ENCODE measurements around the gene MORN5.

Gene MORN5

GRCh38 chr9:122193651-122194050, 33.9 kb downstream of the MORN5 start:
- Histone ChIP-seq H3K4me1 (ENCODE audit: control insufficient read depth in 1 of 2, insufficient read depth in 2 of 2, low read length in 2 of 2) (no peaks in the 10 kb centered on the region), H3K27me3 (ENCODE audit: low read depth, low read length) (no peaks in the 10 kb centered on the region), H3K27ac (ENCODE audit: low read length) (no peak overlapping the region), H3K36me3 (ENCODE audit: control insufficient read depth in 1 of 2, insufficient read depth in 2 of 2, low read length in 2 of 2) (no peaks in the 10 kb centered on the region), H3K9me3 (ENCODE audit: control insufficient read depth in 1 of 2, low read length in 2 of 2) (no peaks in the 10 kb centered on the region), H3K4me3 (ENCODE audit: low read depth in 1 of 2, low read length in 2 of 2) (no peak overlapping the region)

DNA sequence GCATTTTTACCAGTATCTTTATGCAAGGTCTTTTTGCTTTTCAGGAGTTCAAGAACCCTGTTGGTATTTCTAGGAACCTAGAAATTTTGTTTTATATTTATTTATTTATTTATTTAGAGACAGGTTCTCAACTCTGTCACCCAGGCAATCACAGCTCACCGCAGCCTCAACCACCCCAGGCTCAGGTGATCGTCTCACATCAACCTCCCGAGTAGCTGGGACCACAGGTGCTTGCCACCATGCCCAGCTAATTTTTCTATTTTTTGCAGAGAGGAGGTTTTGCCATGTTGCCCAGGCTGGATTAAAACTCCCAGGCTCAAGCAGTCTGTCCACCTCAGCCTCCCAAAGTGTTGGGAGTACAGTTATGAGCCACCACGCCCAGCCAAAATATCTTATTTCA, 36.2 kb downstream of the MORN5 start:
- Histone ChIP-seq H3K27ac (ENCODE audit: low read length) (no peak overlapping the region), H3K4me1 (ENCODE audit: control insufficient read depth in 1 of 2, insufficient read depth in 2 of 2, low read length in 2 of 2) (no peaks in the 10 kb centered on the region), H3K36me3 (ENCODE audit: control insufficient read depth in 1 of 2, insufficient read depth in 2 of 2, low read length in 2 of 2) (peaks cover 0 to 4% of the 10 kb centered on the region in 2 donors), H3K27me3 (ENCODE audit: low read depth, low read length) (no peaks in the 10 kb centered on the region), H3K4me3 (ENCODE audit: low read depth in 1 of 2, low read length in 2 of 2) (no peak overlapping the region), H3K9me3 (ENCODE audit: control insufficient read depth in 1 of 2, low read length in 2 of 2) (no peaks in the 10 kb centered on the region)

DNA sequence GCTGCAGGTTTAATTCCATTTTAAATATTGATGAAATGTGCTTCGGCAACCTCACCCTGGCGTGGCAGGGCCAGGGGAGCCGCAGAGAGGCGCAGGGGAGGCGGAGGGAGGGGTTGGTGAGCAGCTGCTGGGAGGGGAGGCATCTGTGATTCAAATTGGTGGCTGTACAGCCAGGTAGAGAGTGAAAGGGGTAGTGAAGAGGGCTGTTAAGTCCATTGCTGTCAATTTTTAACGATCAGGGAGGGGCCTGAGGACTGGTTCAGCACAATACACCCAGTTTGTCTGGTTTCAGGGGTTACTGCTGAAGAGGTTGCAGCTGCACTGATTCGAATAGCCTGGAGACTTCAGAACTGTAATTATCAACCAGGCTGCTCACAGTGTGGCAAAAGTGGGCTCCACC, 37.7 kb downstream of the MORN5 start:
- no peaks in the 10 kb centered on the region for H3K4me1 ChIP-seq (ENCODE audit: control insufficient read depth in 1 of 2, insufficient read depth in 2 of 2, low read length in 2 of 2)
- H3K4me3 ChIP-seq (ENCODE audit: low read depth in 1 of 2, low read length in 2 of 2): no peak overlapping the region
- no peak overlapping the region for H3K27ac ChIP-seq (ENCODE audit: low read length)
- H3K36me3 ChIP-seq (ENCODE audit: control insufficient read depth in 1 of 2, insufficient read depth in 2 of 2, low read length in 2 of 2): peaks cover 0 to 4% of the 10 kb centered on the region in 2 donors
- H3K27me3 ChIP-seq (ENCODE audit: low read depth, low read length): no peaks in the 10 kb centered on the region
- H3K9me3 ChIP-seq (ENCODE audit: control insufficient read depth in 1 of 2, low read length in 2 of 2): no peaks in the 10 kb centered on the region

GRCh38 chr9:122197882-122198281, 38.2 kb downstream of the MORN5 start:
- Histone ChIP-seq H3K4me3 (ENCODE audit: low read depth in 1 of 2, low read length in 2 of 2) (no peak overlapping the region), H3K27me3 (ENCODE audit: low read depth, low read length) (no peaks in the 10 kb centered on the region), H3K9me3 (ENCODE audit: control insufficient read depth in 1 of 2, low read length in 2 of 2) (no peaks in the 10 kb centered on the region)

DNA sequence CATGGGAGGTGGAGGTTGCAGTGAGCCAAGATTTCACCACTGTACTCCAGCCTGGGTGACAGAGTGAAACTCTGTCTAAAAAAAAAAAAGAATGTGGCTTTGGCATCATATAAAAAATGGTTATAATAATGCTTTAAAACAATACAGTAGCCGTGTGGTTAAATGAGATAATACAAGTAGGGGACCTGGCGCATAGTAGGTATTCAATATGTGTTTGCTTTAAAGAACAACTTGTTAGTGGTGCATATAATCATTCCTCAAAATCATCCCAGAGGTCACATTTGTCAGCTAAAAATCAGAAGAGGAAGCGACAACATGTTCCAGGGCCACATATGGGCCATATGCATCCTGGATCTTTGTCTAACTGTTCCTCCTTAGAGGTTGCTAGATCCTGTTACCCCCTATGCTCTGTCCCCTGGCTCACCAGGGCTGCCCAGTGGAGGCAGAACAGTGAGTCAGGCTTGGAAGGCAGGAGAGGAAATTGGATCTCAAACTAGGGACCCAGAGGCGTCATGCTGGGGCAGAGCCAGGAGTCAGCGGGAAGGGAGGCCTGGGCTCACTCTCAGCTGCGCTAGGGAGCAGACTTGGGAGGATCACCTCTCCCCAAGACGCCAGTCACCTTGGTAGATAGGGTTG, 41.4 kb downstream of the MORN5 start:
- no peaks in the 10 kb centered on the region for H3K27me3 ChIP-seq (ENCODE audit: low read depth, low read length)
- H3K36me3 ChIP-seq (ENCODE audit: control insufficient read depth in 1 of 2, insufficient read depth in 2 of 2, low read length in 2 of 2): peaks cover 0 to 4% of the 10 kb centered on the region in 2 donors
- H3K9me3 ChIP-seq (ENCODE audit: control insufficient read depth in 1 of 2, low read length in 2 of 2): no peaks in the 10 kb centered on the region
- H3K4me1 ChIP-seq (ENCODE audit: control insufficient read depth in 1 of 2, insufficient read depth in 2 of 2, low read length in 2 of 2): no peaks in the 10 kb centered on the region
- H3K27ac ChIP-seq (ENCODE audit: low read length): no peak overlapping the region
- H3K4me3 ChIP-seq (ENCODE audit: low read depth in 1 of 2, low read length in 2 of 2): no peak overlapping the region

More at GRCh38 chr9:122197882-122198281, 38.2 kb downstream of the MORN5 start:
- no peaks in the 10 kb centered on the region for H3K4me1 ChIP-seq (ENCODE audit: control insufficient read depth in 1 of 2, insufficient read depth in 2 of 2, low read length in 2 of 2)
- H3K36me3 ChIP-seq (ENCODE audit: control insufficient read depth in 1 of 2, insufficient read depth in 2 of 2, low read length in 2 of 2): peaks cover 0 to 4% of the 10 kb centered on the region in 2 donors
- H3K27ac ChIP-seq (ENCODE audit: low read length): no peak overlapping the region

GRCh38 chr9:122201641-122202040, 41.9 kb downstream of the MORN5 start:
- Histone ChIP-seq H3K4me3 (ENCODE audit: low read depth in 1 of 2, low read length in 2 of 2) (no peak overlapping the region), H3K4me1 (ENCODE audit: control insufficient read depth in 1 of 2, insufficient read depth in 2 of 2, low read length in 2 of 2) (no peaks in the 10 kb centered on the region), H3K9me3 (ENCODE audit: control insufficient read depth in 1 of 2, low read length in 2 of 2) (no peaks in the 10 kb centered on the region), H3K36me3 (ENCODE audit: control insufficient read depth in 1 of 2, insufficient read depth in 2 of 2, low read length in 2 of 2) (peaks cover 0 to 4% of the 10 kb centered on the region in 2 donors), H3K27ac (ENCODE audit: low read length) (no peak overlapping the region), H3K27me3 (ENCODE audit: low read depth, low read length) (no peaks in the 10 kb centered on the region)

DNA sequence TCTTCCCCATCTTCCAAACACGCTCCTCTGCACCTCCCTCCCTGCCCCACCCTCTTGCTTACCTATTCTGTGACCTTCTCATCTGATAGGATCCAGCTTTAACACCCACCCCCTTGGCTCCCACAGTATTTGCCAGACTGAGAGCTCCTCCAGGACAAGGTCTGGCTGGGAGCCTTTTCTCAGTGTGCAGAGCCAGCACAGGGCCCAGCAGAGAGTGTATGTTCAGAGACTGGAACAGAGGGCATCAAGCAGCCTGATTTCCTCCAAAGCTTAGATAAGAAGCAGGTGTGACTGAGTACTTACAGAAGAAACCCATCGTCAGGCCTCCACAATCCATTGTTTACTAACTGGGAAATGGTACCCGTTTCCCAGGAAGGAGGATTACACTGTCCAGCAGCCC, 42.4 kb downstream of the MORN5 start:
- H3K36me3 ChIP-seq (ENCODE audit: control insufficient read depth in 1 of 2, insufficient read depth in 2 of 2, low read length in 2 of 2): peaks cover 0 to 4% of the 10 kb centered on the region in 2 donors
- H3K4me3 ChIP-seq (ENCODE audit: low read depth in 1 of 2, low read length in 2 of 2): no peak overlapping the region
- H3K27me3 ChIP-seq (ENCODE audit: low read depth, low read length): no peaks in the 10 kb centered on the region
- H3K9me3 ChIP-seq (ENCODE audit: control insufficient read depth in 1 of 2, low read length in 2 of 2): no peaks in the 10 kb centered on the region
- no peak overlapping the region for H3K27ac ChIP-seq (ENCODE audit: low read length)
- no peaks in the 10 kb centered on the region for H3K4me1 ChIP-seq (ENCODE audit: control insufficient read depth in 1 of 2, insufficient read depth in 2 of 2, low read length in 2 of 2)

- Histone ChIP-seq H3K4me1 (ENCODE audit: control insufficient read depth in 1 of 2, insufficient read depth in 2 of 2, low read length in 2 of 2) (no peaks in the 10 kb centered on the region), H3K27ac (ENCODE audit: low read length) (no peak overlapping the region), H3K36me3 (ENCODE audit: control insufficient read depth in 1 of 2, insufficient read depth in 2 of 2, low read length in 2 of 2) (peaks cover 0 to 4% of the 10 kb centered on the region in 2 donors), H3K4me3 (ENCODE audit: low read depth in 1 of 2, low read length in 2 of 2) (no peak overlapping the region), H3K27me3 (ENCODE audit: low read depth, low read length) (no peaks in the 10 kb centered on the region), H3K9me3 (ENCODE audit: control insufficient read depth in 1 of 2, low read length in 2 of 2) (no peaks in the 10 kb centered on the region)
These were observed 44.3 kb downstream of the MORN5 start for GRCh38 chr9:122204055-122204454.

- H3K36me3 ChIP-seq (ENCODE audit: control insufficient read depth in 1 of 2, insufficient read depth in 2 of 2, low read length in 2 of 2): peaks cover 0 to 4% of the 10 kb centered on the region in 2 donors
- no peak overlapping the region for H3K27ac ChIP-seq (ENCODE audit: low read length)
- no peak overlapping the region for H3K4me3 ChIP-seq (ENCODE audit: low read depth in 1 of 2, low read length in 2 of 2)
- H3K27me3 ChIP-seq (ENCODE audit: low read depth, low read length): no peaks in the 10 kb centered on the region
- no peaks in the 10 kb centered on the region for H3K4me1 ChIP-seq (ENCODE audit: control insufficient read depth in 1 of 2, insufficient read depth in 2 of 2, low read length in 2 of 2)
- H3K9me3 ChIP-seq (ENCODE audit: control insufficient read depth in 1 of 2, low read length in 2 of 2): no peaks in the 10 kb centered on the region
These were observed 44.8 kb downstream of the MORN5 start for GRCh38 chr9:122204491-122204890.

DNA sequence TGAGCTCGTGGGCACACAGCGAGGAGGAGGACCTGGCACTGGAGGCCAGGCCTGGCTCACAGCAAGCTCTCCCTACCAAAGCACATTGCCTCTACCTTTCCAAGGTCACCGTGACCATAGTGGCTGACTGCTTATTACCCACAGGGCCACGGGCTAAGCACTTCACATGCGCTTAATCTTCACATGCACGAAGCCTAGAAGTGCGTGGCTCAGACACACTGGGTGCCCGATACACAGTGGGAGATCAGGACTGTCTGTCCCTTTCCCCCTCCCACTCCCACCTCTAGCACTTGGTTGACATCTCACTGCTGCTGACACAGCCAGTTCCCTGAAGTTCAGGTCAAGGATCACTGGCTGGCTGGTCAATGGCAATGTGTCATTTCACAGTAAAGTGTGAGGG, 45.5 kb downstream of the MORN5 start:
- H3K9me3 ChIP-seq (ENCODE audit: control insufficient read depth in 1 of 2, low read length in 2 of 2): no peaks in the 10 kb centered on the region
- no peak overlapping the region for H3K27ac ChIP-seq (ENCODE audit: low read length)
- no peaks in the 10 kb centered on the region for H3K27me3 ChIP-seq (ENCODE audit: low read depth, low read length)
- H3K36me3 ChIP-seq (ENCODE audit: control insufficient read depth in 1 of 2, insufficient read depth in 2 of 2, low read length in 2 of 2): no peaks in the 10 kb centered on the region
- no peak overlapping the region for H3K4me3 ChIP-seq (ENCODE audit: low read depth in 1 of 2, low read length in 2 of 2)
- H3K4me1 ChIP-seq (ENCODE audit: control insufficient read depth in 1 of 2, insufficient read depth in 2 of 2, low read length in 2 of 2): no peaks in the 10 kb centered on the region

- H3K36me3 ChIP-seq (ENCODE audit: control insufficient read depth in 1 of 2, insufficient read depth in 2 of 2, low read length in 2 of 2): no peaks in the 10 kb centered on the region
- H3K4me3 ChIP-seq (ENCODE audit: low read depth in 1 of 2, low read length in 2 of 2): no peak overlapping the region
- no peak overlapping the region for H3K27ac ChIP-seq (ENCODE audit: low read length)
- peaks cover 3% of the 10 kb centered on the region for H3K27me3 ChIP-seq (ENCODE audit: low read depth, low read length)
- no peaks in the 10 kb centered on the region for H3K9me3 ChIP-seq (ENCODE audit: control insufficient read depth in 1 of 2, low read length in 2 of 2)
- no peaks in the 10 kb centered on the region for H3K4me1 ChIP-seq (ENCODE audit: control insufficient read depth in 1 of 2, insufficient read depth in 2 of 2, low read length in 2 of 2)
These were observed 46.7 kb downstream of the MORN5 start for GRCh38 chr9:122206118-122207046.
